Fibroblast of gingiva (primary cell): ENCODE data around the gene CASR.

Source experiments
- DNase-seq: peaks from one replicate; pipeline ENCODE4 v3.0.0-alpha.2; 2011; ENCODE audit warnings: low read depth

The CASR gene

GRCh38 chr3:122305818-122306621, 122.6 kb downstream of the CASR start:
- DNase-seq: no peak

- DNase-seq: no peak
These were observed 123.1 kb downstream of the CASR start for GRCh38 chr3:122306622-122306953.

DNA sequence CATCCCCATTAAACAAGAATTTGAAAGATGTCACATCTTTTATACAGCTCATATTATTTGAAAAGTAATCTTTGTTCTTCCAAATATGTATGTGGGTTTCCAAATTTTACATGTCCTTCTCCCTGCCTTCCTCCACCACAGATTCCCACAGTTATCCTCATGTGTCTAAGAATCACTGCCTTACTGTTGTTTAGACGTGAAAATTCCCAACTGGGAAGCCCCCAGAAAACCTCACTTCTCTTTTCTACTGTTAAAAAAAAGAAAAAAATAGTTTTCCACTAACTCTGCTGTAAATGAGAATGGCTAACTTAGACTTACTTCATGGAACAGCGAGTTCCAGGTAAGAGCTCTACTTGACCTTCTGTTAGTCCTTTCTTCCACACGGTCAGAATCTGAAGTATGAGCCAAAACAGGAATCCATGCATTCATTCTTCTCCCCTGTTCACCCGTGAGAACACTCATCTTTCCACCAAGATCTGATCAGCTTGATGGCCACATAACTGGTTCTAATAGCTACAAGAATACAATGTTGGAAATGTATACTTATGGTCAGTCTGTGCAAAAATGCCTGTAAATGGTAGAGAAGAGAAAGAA, 123.7 kb downstream of the CASR start:
- no peak for DNase-seq

DNA sequence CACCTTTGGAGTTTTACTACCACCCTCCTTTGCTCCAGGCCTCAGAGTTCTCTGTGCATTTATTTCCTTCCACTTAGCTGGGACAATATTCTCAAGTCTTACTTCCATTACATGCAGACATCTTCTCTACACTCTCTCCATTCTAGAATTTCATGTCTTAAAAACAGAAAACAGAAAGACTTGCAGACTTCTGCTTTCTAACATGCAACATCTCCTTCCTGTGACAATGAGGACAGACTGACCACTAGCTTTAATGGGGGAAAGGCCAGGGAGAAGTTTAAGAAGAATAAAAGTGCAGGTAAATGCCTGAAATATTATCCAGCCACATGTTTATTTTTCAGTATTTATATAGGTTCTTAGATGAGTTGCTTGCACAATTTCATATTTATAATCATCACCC, 124.5 kb downstream of the CASR start:
- no peak for DNase-seq

DNA sequence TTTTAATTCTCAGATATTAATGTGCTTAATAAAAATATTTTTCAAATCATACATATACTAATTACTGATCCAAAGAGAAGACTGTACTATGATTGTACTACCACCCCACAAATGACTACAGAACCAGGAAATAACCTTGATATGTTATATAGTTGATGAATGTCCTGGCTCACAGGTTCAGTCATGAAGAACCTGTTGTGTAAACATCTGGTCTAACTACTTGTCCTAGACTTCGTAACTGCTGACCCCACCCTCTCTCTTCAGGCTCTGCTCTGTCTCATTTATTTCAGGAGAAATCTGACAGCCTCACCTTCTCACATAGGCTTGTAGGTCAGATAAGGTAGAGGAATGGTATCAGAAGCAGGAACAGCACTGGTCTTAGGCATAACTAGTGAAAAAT, 126.9 kb downstream of the CASR start:
- DNase-seq: no peak

GRCh38 chr3:122312826-122313225, 129.4 kb downstream of the CASR start:
- no peak for DNase-seq

DNA sequence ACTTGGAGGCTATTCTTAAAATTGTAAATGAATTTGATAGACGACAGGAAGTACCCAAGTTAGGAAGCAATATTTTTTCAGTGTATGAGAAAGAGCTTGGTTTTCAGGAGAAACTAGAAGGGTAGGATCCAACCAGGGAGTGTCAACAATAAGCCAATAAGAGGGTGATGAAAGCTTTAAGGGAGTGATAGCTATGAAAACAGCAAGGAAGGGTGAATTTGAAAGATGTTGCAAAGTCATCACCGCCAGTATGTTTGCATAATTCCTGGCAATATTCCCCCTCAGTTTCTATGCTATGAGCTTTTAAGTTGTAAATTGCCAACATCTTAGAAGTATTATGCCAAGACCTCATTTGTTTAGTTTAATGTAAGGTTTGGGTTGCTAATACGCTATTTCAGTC, 129.8 kb downstream of the CASR start:
- peak; percentile 34 for DNase-seq

DNA sequence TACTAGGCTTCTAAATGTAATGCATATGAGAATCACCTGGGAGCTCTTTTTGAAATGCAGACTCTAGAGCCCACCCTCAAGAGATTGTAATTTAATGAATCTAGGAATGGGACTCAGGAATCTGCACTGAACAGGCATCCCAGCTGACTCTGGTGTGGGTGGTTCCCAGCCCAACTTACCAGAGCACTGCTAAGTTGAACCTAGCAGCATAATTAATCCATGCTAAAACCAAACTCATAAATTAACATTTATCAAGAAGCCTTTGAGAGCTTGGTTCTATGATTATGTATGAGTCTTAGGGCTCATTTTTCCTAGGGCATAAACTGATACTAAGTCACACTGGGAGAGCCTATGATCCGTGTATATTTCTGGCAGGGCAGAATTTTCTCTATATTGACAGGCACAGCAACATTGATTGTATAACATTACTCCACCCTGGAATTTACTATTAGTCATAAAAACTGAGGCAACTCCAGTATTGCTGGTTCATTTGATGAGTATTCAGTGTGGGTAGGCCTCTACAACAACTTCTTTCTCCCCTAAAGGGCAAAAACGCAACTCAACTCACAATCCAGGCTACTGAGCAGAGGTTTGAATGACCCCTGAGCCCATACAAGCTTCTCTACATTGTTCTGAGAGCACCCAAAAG, 130.9 kb downstream of the CASR start:
- DNase-seq: no peak

DNA sequence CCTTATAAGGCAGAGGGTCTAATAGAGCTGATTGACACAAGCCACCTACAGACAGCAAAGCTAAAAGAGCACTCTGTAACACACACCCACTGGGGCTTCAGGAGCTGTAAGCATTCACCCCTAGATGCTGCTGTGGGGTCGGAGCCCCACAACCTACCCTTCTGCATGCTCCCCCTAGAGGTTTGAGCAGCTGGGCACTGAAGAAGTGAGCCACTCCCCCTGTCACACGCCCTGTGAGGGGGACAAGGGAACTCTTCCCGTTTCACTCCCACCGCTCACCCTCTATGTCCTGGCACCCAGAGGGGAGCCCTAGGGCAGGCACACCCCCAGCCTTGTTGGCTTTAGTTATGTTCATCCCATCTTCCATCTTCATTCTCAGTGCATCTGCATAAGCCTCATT, 132.2 kb downstream of the CASR start:
- no peak for DNase-seq

GRCh38 chr3:122316368-122316767, 132.9 kb downstream of the CASR start:
- DNase-seq: no peak

DNA sequence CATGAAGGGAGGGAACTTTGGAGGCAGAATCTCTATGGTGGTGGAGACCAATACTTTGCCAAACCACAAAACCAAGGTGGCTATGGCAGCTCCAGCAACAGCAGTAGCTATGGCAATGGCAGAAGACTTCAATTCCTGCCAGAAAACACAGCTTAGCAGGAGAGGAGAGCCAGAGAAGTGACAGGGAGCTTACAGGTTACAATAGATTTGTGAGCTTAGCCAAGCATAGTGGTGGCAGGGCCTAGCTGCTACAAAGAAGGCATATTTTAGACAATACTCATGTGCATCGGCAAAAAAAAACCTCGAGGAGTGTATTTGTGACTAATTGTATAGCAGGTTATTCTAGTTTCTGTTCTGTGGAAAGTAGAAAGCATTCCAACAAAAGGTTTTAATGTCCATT, 135.2 kb downstream of the CASR start:
- no peak for DNase-seq

DNA sequence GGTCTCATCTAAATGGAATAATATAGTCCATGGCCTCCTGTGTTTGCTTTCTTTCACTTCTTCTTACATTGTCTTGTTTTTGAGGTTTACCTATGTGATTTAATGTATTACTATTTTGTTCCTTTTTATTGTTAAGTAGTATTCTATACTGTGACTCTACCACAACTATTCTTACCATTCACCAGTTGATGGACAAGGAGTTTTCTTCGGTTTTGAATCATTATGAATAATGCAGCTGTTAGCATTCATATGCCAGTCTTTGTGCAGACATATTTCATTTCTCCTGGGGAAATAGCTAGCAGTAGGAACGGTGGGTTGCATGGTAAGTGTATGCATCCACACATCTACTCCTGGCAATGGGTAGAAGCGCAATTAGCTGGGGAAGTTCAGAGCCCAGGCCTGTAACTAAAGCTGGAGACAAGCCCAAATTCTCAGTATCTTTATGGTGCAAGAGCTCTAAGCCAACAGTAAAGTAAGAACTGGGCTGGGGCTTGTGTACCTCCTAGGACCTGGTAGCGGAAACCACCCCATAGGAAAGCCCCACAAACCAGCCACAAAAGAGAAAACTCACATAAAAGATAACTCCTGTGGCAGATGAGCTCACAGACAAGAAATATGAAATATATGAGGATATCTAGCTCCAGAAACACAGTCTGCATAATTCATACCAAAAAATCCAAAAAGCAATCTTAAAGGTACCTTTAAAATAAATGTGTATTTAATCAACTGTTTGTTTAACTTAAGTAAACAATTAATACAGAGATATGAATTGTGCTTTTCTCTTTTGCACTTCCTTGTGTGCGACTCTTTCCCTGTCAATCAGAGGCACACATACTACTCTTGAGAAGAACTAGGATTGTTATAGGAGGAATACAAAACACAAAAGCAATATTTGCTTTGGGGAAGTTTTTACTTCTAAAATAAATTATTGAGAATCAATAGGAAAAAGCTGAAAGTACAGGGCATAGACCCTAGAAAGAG, 138.9 kb downstream of the CASR start:
- no peak for DNase-seq

DNA sequence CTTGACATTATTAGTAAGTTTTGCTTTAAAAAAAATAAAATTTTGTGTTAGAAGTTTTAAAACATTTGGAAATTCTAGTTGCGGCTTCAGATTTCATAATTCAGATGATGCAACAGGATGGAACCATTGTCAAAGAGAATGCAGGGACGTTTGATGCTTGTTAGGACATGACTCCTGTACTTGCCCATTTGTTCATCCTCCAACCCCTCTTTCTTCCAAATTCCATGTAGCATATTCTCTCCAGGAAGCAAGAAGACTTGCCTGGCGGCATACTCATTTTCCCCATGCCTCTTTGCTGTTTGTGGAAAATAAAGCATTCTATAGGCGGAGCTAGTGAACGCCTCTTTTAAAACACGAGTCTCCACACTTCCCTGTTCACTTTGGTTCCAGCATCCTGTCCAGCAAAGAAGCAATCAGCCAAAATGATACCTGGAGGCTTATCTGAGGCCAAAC, 141.4 kb downstream of the CASR start, which contains the start of gene CSTA:
CSTA (plus strand) TSS at position 378 of the 453 bp plus-strand sequence; CDS start at position 423, 45 bp downstream.
- peak; percentile 32 for DNase-seq

GRCh38 chr3:122325769-122326168, 142.3 kb downstream of the CASR start:
- DNase-seq: no peak

GRCh38 chr3:122331886-122332285, 148.4 kb downstream of the CASR start:
- DNase-seq: no peak

DNA sequence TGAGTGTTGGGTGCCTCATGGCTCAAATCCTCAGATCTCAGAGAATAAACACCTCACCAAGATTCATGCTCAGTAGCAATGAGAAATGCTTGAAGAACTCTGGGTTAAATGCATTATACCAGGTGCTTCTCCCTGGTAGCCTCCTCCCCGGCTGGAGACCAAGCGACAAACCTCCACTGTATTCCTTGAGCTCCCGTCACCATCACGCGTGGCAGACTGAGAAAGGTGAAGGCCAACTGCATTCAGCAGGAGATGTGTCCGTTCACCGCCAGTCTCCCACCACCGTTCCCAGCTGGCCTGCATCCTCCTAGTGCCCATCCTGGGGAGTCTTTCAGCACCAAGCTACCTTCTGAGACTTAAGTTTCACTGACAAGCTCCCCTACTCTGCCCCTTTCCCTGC, 149.1 kb downstream of the CASR start:
- no peak for DNase-seq
